Activated naive CD4-positive, alpha-beta T cell treated with Interleukin-2 at 50 U/mL for 16 hours (primary cell): ENCODE results near the gene PPP2R3A.
"Not testable (repeated sequence)": the region's sequence is repeated elsewhere in the genome, so short reads cannot be mapped to it uniquely, and the experiment has no call there.

ENCODE experiments used
- DNase-seq: peaks from one replicate; pipeline ENCODE4 v3.0.0-alpha.2; 2020

PPP2R3A gene

DNA sequence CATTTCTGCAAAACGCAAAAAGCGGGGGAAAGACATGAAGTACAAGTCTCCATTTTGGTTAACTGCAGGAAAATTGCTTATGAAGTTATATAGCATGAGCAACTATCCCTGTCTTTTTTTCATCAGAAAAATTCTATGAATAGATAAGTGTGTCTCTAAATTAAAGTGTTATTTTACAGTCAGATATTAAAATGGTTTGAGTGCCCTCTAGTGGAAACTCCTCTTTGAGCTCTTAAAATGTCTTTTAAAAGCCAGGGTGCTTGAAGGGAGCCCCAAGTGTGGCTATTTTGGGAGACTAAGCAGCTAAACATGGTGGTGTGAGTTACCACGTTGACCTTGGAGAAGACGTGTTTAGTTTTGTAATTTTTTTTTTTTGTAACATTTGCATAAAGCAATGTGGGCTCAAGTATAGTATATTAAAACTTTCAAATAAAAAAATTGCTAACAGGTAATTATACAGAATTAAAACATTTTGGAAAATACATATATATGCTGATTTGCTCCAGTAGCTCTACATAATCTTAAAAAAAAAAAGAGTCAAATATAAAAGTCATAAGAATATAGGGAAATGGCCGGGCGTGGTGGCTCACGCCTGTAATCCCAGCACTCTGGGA, 77.2 kb downstream of the PPP2R3A start:
- DNase-seq = no peak

- DNase-seq = no peak
These were observed 79.6 kb downstream of the PPP2R3A start for GRCh38 chr3:136044980-136045745.

- DNase-seq = no peak
These were observed 82.5 kb downstream of the PPP2R3A start for GRCh38 chr3:136048068-136048467.

DNA sequence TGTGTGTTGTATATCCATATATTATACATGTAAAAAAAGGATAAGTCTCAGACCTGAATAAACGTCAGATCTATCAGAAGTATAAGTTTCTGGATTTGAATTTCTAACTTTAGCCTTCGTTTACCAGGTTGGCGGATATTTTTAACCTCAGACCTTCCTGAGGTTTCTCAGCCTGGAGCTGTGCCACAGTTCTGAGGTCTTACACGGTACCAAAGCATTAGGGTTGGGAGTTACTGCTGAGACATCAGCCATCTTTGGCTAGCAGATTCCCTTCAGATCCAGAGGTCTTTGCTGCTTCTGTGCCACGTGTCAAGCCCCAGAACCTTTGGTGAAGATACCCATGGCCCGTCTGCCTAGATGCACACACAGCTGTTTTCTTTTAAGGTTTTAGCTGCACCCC, 84.7 kb downstream of the PPP2R3A start:
- no peak for DNase-seq

- DNase-seq = no peak
These were observed 90.0 kb downstream of the PPP2R3A start for GRCh38 chr3:136055491-136055890.

DNA sequence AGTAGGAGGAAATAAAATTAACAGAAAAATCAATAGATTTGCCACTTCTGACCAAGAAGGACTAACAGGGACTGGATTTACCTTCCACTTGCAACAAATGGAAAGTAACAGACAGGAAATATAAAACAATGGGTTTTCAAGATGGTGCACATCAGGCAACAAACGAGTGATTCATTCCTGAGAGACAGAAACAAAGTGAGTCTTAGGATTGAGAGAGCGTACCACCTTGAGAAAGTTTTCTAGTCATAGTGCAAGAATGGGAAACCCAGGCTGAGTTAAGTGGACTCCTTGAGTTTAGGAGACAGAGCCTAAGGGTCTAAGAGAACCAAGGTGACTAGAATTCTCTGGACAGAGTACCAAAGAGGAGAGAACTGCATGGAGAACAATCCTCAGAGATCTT, 101.7 kb downstream of the PPP2R3A start:
- no peak for DNase-seq

- no peak for DNase-seq
These were observed 103.2 kb downstream of the PPP2R3A start for GRCh38 chr3:136068708-136069107.

GRCh38 chr3:136069933-136070332, 104.4 kb downstream of the PPP2R3A start:
- DNase-seq = no peak

DNA sequence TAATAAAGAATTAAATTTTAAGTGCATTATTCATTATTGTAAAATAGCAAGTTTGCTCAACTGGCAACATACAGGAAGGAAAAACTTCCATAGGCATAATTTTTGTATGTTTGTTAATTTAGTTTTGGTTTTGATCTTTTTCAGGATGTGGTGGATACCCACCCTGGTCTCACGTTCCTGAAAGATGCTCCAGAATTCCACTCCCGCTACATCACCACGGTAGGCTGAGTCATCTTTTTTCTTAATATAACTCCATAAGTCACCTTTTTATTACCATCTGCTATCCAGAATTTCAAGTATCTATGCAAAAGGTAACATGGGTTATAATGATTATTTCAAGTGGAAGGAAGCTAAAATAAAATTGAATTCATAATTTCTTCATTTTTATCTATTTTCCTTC, 104.8 kb downstream of the PPP2R3A start:
- no peak for DNase-seq

- no peak for DNase-seq
These were observed 105.7 kb downstream of the PPP2R3A start for GRCh38 chr3:136070953-136071949.

DNA sequence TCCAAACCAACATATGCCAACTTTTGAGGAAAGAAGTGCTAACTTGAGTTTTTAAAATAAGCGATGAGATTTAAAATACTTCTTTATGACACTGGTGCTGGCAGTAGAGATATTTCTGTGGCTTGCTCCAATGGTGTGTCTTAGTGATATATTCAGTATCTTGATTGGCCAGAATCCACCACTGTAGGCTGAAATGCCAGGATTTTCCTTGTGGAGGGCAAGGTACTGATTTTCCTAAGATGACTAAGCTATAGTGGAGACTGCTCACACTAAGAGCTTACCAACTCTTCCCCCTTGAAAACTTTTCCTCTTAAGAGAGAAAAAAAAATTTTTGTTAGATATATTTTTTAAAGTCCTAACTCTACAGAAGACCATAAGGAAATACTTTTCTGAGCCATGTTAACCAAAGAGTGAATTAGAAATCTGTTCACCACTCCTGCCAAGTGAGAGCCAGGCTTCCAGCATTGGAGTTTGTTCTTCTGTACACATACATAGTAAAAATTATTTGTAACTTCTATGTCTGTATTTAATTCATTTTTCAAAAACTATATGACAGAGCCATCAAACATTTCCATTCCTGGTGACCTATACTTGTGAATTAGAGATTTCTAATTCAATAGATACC, 109.1 kb downstream of the PPP2R3A start:
- DNase-seq = no peak

DNA sequence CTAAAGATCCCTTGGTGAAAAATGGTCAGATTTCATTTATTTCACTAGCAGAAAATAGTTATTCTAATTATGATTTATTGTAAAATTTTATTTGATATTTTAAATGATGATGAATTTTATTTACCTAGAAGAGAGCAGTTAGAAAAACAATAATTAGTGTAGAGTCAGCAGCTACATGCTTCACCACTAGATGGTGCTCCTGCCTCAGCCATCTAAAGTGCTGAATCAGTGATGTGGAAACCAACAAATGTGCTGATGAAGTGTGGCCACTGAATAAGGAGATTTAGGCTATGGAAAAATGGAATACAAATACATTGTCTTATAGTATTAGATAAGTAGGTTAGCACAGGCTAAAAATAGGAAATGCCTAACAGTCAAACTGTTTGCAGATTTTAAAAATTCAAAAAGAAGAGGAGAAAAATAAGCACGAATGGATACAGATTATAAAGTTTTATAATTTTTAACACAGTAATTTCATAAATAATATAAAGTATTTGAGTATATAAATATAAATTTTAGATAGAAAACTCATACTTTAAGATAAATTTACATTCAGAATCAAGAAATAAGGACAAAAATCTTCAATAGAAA, 109.8 kb downstream of the PPP2R3A start:
- DNase-seq = peak; percentile 73

DNA sequence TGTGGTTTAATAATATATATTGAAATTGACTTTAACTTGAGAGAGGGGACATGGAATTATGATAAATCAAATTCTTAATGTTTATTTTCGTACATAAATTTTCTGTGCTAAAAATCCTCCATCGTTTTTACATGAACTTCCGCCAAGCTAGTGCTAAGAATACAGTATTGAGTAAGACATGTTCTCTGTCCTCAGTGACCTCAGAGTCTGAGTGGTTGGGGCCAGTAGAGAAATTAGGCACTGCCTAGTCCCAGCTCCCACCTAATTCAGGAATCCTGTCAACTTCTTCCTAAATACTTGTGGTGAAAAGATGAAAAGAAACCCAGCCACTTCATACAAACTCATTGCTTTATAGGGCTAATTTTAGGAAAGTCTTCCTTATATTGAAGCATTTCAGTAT, 110.3 kb downstream of the PPP2R3A start:
- DNase-seq = no peak

DNA sequence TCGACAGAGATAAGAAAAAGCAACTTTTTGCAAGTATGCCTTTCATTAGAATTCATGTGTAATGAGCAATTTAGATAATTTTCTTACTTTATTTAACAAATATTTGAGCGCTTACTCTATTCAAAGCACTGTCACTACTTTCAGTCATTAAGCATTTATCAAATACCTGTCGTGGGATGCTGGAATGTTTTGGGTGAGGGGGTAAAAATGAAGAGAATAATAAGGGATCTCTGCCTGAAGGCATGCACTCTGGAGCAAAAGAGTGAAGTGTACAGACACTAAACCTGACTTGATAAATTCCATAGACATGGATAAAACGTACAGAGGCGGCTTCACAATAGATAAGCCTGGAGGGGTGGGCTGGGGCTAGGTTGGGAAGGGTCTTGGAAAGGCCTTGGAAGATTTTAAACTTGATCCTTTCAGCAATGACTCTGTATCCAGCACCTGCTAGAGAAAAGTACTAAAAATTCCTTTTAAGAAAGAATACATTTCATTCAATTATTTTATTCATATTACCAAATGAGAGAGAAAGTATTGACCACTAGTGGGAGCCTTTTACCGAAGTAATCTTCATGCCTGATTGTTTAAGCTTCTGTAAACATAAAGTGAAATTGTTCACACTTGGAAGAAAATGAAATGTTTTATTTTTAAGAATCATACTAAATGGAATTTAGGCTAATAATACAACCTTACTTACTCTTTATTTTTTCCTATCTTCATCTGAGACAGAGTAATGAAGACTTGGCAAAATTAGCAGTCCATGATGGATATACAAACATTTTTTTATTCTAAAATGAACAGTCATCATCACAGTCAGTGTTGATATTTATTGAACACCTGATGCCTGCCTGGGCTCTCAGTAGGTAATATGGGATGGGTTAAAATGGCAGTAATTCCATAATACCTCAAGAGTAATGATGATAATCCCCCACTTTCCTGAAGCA, 113.2 kb downstream of the PPP2R3A start:
- DNase-seq = no peak

DNA sequence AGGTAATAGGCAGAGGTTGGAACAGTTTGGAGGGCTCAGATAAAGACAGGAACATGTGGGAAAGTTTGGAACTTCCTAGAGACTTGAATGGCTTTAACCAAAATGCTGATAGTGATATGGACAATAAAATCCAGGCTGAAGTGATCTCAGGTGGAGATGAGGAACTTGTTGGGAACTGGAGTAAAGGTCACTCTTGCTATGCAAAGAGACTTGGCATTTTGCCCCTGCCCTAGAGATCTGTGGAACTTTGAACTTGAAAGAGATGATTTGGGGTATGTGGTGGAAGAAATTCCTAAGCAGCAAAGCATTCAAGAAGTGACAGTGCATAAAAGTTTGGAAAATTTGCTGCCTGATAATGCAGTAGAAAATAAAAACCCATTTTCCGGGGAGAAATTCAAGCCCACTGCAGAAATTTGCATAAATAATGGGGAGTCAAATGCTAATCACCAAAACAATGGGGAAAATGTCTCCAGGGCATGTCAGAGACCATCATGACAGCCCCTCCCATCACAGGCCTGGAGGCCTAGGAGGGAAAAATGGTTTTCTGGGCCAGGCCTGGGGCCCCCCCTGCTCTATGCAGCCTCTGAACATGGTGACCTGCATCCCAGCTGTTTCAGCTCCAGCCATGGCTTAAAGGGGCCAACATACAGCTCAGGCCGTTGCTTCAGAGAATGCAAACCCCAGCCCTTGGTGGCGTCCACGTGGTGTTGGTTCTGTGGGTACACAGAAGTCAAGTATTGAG, 118.3 kb downstream of the PPP2R3A start:
- not testable (repeated sequence) for DNase-seq

GRCh38 chr3:136085067-136085466, 119.5 kb downstream of the PPP2R3A start:
- not testable (repeated sequence) for DNase-seq

DNA sequence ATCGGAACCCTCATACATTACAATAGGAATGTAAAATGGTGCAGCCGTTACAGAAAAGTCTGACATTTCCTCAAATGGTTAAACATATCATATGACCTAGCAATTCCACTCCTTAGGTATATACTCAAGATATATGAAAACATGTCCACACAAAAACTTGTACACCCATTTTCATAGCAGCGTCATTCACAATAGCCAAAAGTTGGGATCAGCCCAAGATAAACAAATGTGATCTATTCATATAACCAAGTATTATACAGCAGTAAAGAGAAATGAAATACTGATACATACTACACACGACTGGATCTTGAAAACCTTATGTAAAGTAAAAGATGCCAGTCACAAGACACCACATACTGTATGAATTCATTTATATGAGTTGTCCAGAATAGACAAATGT, 128.2 kb downstream of the PPP2R3A start:
- no peak for DNase-seq

- no peak for DNase-seq
These were observed 139.5 kb downstream of the PPP2R3A start for GRCh38 chr3:136105044-136105443.

GRCh38 chr3:136106101-136106500, 140.6 kb downstream of the PPP2R3A start:
- DNase-seq = no peak

DNA sequence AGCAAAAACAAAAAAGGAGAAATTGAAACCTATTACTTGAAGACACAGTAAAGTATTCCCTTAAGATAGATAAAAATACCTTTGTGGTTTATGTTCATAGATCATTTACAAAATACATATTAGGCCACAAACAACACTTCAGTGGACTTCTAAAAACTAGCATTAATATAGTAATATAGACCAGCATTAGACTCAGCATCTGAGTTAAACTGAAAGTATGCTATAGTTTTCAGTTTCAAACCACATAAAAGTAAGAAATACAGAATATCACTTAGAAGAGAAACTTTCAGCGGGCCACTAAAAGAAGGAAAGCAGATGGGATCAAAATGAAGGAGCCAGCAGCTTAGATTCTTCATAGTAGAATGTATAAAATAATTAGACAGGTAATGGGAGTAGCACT, 144.0 kb downstream of the PPP2R3A start:
- no peak for DNase-seq

- no peak for DNase-seq
These were observed 145.0 kb downstream of the PPP2R3A start for GRCh38 chr3:136110481-136110880.
